ENCODE results near the gene FGF3.

Gene FGF3

GRCh38 chr11:69797156-69797555 is 22.1 kb downstream of the FGF3 start:
- Histone ChIP-seq H3K27ac (ENCODE audit: insufficient read depth, low read length, poor library complexity, severe bottlenecking) (no peak overlapping the region), H3K36me3 (ENCODE audit: control insufficient read depth, insufficient read depth, low read length) (no peaks in the 10 kb centered on the region), H3K9me3 (ENCODE audit: control insufficient read depth, low read length) (no peaks in the 10 kb centered on the region), H3K27me3 (replicated peaks; ENCODE audit: control insufficient read depth, insufficient read depth, low read length, poor library complexity, severe bottlenecking) (no peaks in the 10 kb centered on the region), H3K4me1 (ENCODE audit: control insufficient read depth, insufficient read depth, low read length, poor library complexity, severe bottlenecking) (no peaks in the 10 kb centered on the region), H3K4me3 (ENCODE audit: insufficient read depth, low read depth, low read length, poor library complexity, severe bottlenecking) (no peak overlapping the region)
- no peak for DNase-seq

GRCh38 chr11:69796063-69796462 is 23.2 kb downstream of the FGF3 start:
- Histone ChIP-seq H3K36me3 (ENCODE audit: control insufficient read depth, insufficient read depth, low read length) (no peaks in the 10 kb centered on the region), H3K4me3 (ENCODE audit: insufficient read depth, low read depth, low read length, poor library complexity, severe bottlenecking) (no peak overlapping the region), H3K9me3 (ENCODE audit: control insufficient read depth, low read length) (no peaks in the 10 kb centered on the region), H3K27me3 (replicated peaks; ENCODE audit: control insufficient read depth, insufficient read depth, low read length, poor library complexity, severe bottlenecking) (no peaks in the 10 kb centered on the region), H3K27ac (ENCODE audit: insufficient read depth, low read length, poor library complexity, severe bottlenecking) (no peak overlapping the region), H3K4me1 (ENCODE audit: control insufficient read depth, insufficient read depth, low read length, poor library complexity, severe bottlenecking) (no peaks in the 10 kb centered on the region)
- DNase-seq: no peak

- Histone ChIP-seq H3K36me3 (ENCODE audit: control insufficient read depth, insufficient read depth, low read length) (no peaks in the 10 kb centered on the region), H3K4me1 (ENCODE audit: control insufficient read depth, insufficient read depth, low read length, poor library complexity, severe bottlenecking) (no peaks in the 10 kb centered on the region), H3K9me3 (ENCODE audit: control insufficient read depth, low read length) (no peaks in the 10 kb centered on the region), H3K27me3 (replicated peaks; ENCODE audit: control insufficient read depth, insufficient read depth, low read length, poor library complexity, severe bottlenecking) (no peaks in the 10 kb centered on the region), H3K27ac (ENCODE audit: insufficient read depth, low read length, poor library complexity, severe bottlenecking) (no peak overlapping the region), H3K4me3 (ENCODE audit: insufficient read depth, low read depth, low read length, poor library complexity, severe bottlenecking) (no peak overlapping the region)
- DNase-seq: no peak
Measured at GRCh38 chr11:69791276-69792180, 27.7 kb downstream of the FGF3 start.

- Histone ChIP-seq H3K4me3 (ENCODE audit: insufficient read depth, low read depth, low read length, poor library complexity, severe bottlenecking) (no peak overlapping the region), H3K9me3 (ENCODE audit: control insufficient read depth, low read length) (no peaks in the 10 kb centered on the region), H3K27ac (ENCODE audit: insufficient read depth, low read length, poor library complexity, severe bottlenecking) (no peak overlapping the region), H3K36me3 (ENCODE audit: control insufficient read depth, insufficient read depth, low read length) (no peaks in the 10 kb centered on the region), H3K4me1 (ENCODE audit: control insufficient read depth, insufficient read depth, low read length, poor library complexity, severe bottlenecking) (no peaks in the 10 kb centered on the region), H3K27me3 (replicated peaks; ENCODE audit: control insufficient read depth, insufficient read depth, low read length, poor library complexity, severe bottlenecking) (no peaks in the 10 kb centered on the region)
- DNase-seq: no peak
Measured at GRCh38 chr11:69788956-69789355, 30.3 kb downstream of the FGF3 start.

GRCh38 chr11:69787906-69788305 is 31.3 kb downstream of the FGF3 start:
- no peak for DNase-seq
- H3K4me3 ChIP-seq (ENCODE audit: insufficient read depth, low read depth, low read length, poor library complexity, severe bottlenecking): no peak overlapping the region
- H3K27ac ChIP-seq (ENCODE audit: insufficient read depth, low read length, poor library complexity, severe bottlenecking): no peak overlapping the region
- H3K9me3 ChIP-seq (ENCODE audit: control insufficient read depth, low read length): no peaks in the 10 kb centered on the region
- H3K4me1 ChIP-seq (ENCODE audit: control insufficient read depth, insufficient read depth, low read length, poor library complexity, severe bottlenecking): no peaks in the 10 kb centered on the region
- no peaks in the 10 kb centered on the region for H3K27me3 ChIP-seq (replicated peaks; ENCODE audit: control insufficient read depth, insufficient read depth, low read length, poor library complexity, severe bottlenecking)
- H3K36me3 ChIP-seq (ENCODE audit: control insufficient read depth, insufficient read depth, low read length): no peaks in the 10 kb centered on the region

GRCh38 chr11:69787457-69787856 is 31.8 kb downstream of the FGF3 start:
- no peak overlapping the region for H3K27ac ChIP-seq (ENCODE audit: insufficient read depth, low read length, poor library complexity, severe bottlenecking)
- DNase-seq: no peak
- H3K4me1 ChIP-seq (ENCODE audit: control insufficient read depth, insufficient read depth, low read length, poor library complexity, severe bottlenecking): no peaks in the 10 kb centered on the region
- no peak overlapping the region for H3K4me3 ChIP-seq (ENCODE audit: insufficient read depth, low read depth, low read length, poor library complexity, severe bottlenecking)
- no peaks in the 10 kb centered on the region for H3K36me3 ChIP-seq (ENCODE audit: control insufficient read depth, insufficient read depth, low read length)
- H3K27me3 ChIP-seq (replicated peaks; ENCODE audit: control insufficient read depth, insufficient read depth, low read length, poor library complexity, severe bottlenecking): no peaks in the 10 kb centered on the region
- no peaks in the 10 kb centered on the region for H3K9me3 ChIP-seq (ENCODE audit: control insufficient read depth, low read length)

GRCh38 chr11:69781241-69781640 is 38.0 kb downstream of the FGF3 start:
- no peaks in the 10 kb centered on the region for H3K9me3 ChIP-seq (ENCODE audit: control insufficient read depth, low read length)
- peaks cover 3% of the 10 kb centered on the region for H3K27me3 ChIP-seq (replicated peaks; ENCODE audit: control insufficient read depth, insufficient read depth, low read length, poor library complexity, severe bottlenecking)
- no peaks in the 10 kb centered on the region for H3K4me1 ChIP-seq (ENCODE audit: control insufficient read depth, insufficient read depth, low read length, poor library complexity, severe bottlenecking)
- no peak for DNase-seq
- H3K27ac ChIP-seq (ENCODE audit: insufficient read depth, low read length, poor library complexity, severe bottlenecking): no peak overlapping the region
- no peaks in the 10 kb centered on the region for H3K36me3 ChIP-seq (ENCODE audit: control insufficient read depth, insufficient read depth, low read length)
- H3K4me3 ChIP-seq (ENCODE audit: insufficient read depth, low read depth, low read length, poor library complexity, severe bottlenecking): no peak overlapping the region

GRCh38 chr11:69778373-69778772 is 40.8 kb downstream of the FGF3 start:
- Histone ChIP-seq H3K4me3 (ENCODE audit: insufficient read depth, low read depth, low read length, poor library complexity, severe bottlenecking) (no peak overlapping the region), H3K4me1 (ENCODE audit: control insufficient read depth, insufficient read depth, low read length, poor library complexity, severe bottlenecking) (no peaks in the 10 kb centered on the region), H3K36me3 (ENCODE audit: control insufficient read depth, insufficient read depth, low read length) (no peaks in the 10 kb centered on the region), H3K9me3 (ENCODE audit: control insufficient read depth, low read length) (no peaks in the 10 kb centered on the region), H3K27ac (ENCODE audit: insufficient read depth, low read length, poor library complexity, severe bottlenecking) (no peak overlapping the region), H3K27me3 (replicated peaks; ENCODE audit: control insufficient read depth, insufficient read depth, low read length, poor library complexity, severe bottlenecking) (peaks cover 6% of the 10 kb centered on the region)
- no peak for DNase-seq

- Histone ChIP-seq H3K27me3 (replicated peaks; ENCODE audit: control insufficient read depth, insufficient read depth, low read length, poor library complexity, severe bottlenecking) (peaks cover 6% of the 10 kb centered on the region), H3K27ac (ENCODE audit: insufficient read depth, low read length, poor library complexity, severe bottlenecking) (no peak within 1 kb of the TSS), H3K36me3 (ENCODE audit: control insufficient read depth, insufficient read depth, low read length) (no peaks in the 10 kb centered on the region), H3K4me3 (ENCODE audit: insufficient read depth, low read depth, low read length, poor library complexity, severe bottlenecking) (no peak within 1 kb of the TSS), H3K9me3 (ENCODE audit: control insufficient read depth, low read length) (no peaks in the 10 kb centered on the region), H3K4me1 (ENCODE audit: control insufficient read depth, insufficient read depth, low read length, poor library complexity, severe bottlenecking) (no peaks in the 10 kb centered on the region)
- DNase-seq: no peak
Measured at GRCh38 chr11:69775163-69775755, 44.0 kb downstream of the FGF3 start, which contains the start of gene FGF4. Gene FGF4 (minus strand): TSS chr11:69775341. CDS start chr11:69775084, 257 bp downstream.
